HCT116 (cell line): ENCODE results near the gene ID1. TPM values are rescaled to one million over a fixed set of nuclear protein-coding genes. Genes with fewer than 3 reads are reported as not detected.

Source experiments
- ATAC-seq: fragments of 200-7000 bp; cut with Tn5 transposase; 2 replicates; pipeline ENCODE4 v1.9.1; 2020; ENCODE audit warnings: mild to moderate bottlenecking, moderate library complexity
- Bru-seq: library from RNA; stranded (reverse); fragments of 400-500 nt; gene quantifications from one replicate; lab custom pipeline; 2021; lab: Mats Ljungman, UMichigan
- BruChase-seq, 2 experiments: library from RNA; stranded (reverse); fragments of 400-500 nt; gene quantifications; one replicate each; lab custom pipeline; 2021; lab: Mats Ljungman, UMichigan
- BruUV-seq: library from RNA; stranded (reverse); fragments of 400-500 nt; replicated peaks from 2 replicates; lab custom pipeline; 2021; lab: Mats Ljungman, UMichigan
- CTCF ChIA-PET: fragments of 300-600 bp; sonication (Branson Sonifier 250); formaldehyde crosslinking; loops from one replicate; lab custom pipeline; 2021; ENCODE audit warnings: antibody characterized with exemption; lab: Charles Lee
- POLR2A ChIA-PET: fragments of 300-600, 350-600 bp; sonication (Branson Sonifier 250); formaldehyde crosslinking; loops from one replicate; lab custom pipeline; 2021; ENCODE audit warnings: antibody characterized with exemption; lab: Charles Lee
- RAD21 ChIA-PET, 2 experiments: fragments of 300-600 bp; sonication (Branson Sonifier 250); formaldehyde crosslinking; loops; one replicate each; lab custom pipeline; 2023; ENCODE audit warnings: low total read pairs in 2 of 2; ENCODE audit not compliant: uncharacterized antibody in 2 of 2, unreplicated experiment in 2 of 2, low non-redundant PET in 1 of 2; lab: Charles Lee
- DNase-seq: peaks from one replicate; pipeline ENCODE4 v3.0.0-alpha.2; 2010; ENCODE audit warnings: low read depth, low spot score
- H2AFZ ChIP-seq: fragments of 200-600 bp; shearing (Covaris generic), sonication (generic); 2 replicates; pipeline ENCODE4 v1.6.1; 2017; ENCODE audit warnings: low read depth, mixed run types, mixed read lengths, antibody characterized with exemption, low read length; ENCODE audit not compliant: poor library complexity, severe bottlenecking
- H3K27ac ChIP-seq: 2 replicates; pipeline ENCODE4 v1.5.1; 2012; ENCODE audit warnings: low read depth, low read length
- H3K27me3 ChIP-seq: fragments of 200-600 bp; sonication (generic); 2 replicates; pipeline ENCODE4 v1.6.1; 2016; ENCODE audit warnings: mixed run types, low read length, mixed read lengths; ENCODE audit not compliant: insufficient read depth
- H3K36me3 ChIP-seq, 2 experiments: fragments of 200-500 bp in 1 of 2; fragments of 200-600 bp in 1 of 2; sonication (Bioruptor generic) in 1 of 2; sonication (generic) in 1 of 2; 2 replicates each; pipeline versions ENCODE4 v1.5.1 to v1.6.1; 2014 to 2016; ENCODE audit warnings: low read length in 2 of 2, inconsistent platforms in 1 of 2, mixed read lengths in 1 of 2, mixed run types in 1 of 2; ENCODE audit not compliant: insufficient read depth in 2 of 2, control insufficient read depth in 1 of 2
- H3K4me1 ChIP-seq, 2 experiments: fragments of 200-600 bp in 1 of 2; sonication (generic) in 1 of 2; 2 replicates each; pipeline versions ENCODE4 v1.5.1 to v1.6.1; 2012 to 2017; ENCODE audit warnings: low read length in 2 of 2, inconsistent platforms in 1 of 2, mild to moderate bottlenecking in 1 of 2, mixed read lengths in 1 of 2, mixed run types in 1 of 2, moderate library complexity in 1 of 2; ENCODE audit not compliant: insufficient read depth in 2 of 2, control insufficient read depth in 1 of 2
- H3K4me2 ChIP-seq: fragments of 200-600 bp; sonication (generic); 2 replicates; pipeline ENCODE4 v1.6.1; 2017; ENCODE audit warnings: mixed run types, low read length, mixed read lengths
- H3K4me3 ChIP-seq, 2 experiments: fragments of 200-600 bp in 1 of 2; sonication (generic) in 1 of 2; replicated peaks in 1 of 2; 2 replicates each; pipeline ENCODE4 v1.5.1; 2011 to 2016; ENCODE audit warnings: low read length in 2 of 2, control low read depth in 1 of 2, low read depth in 1 of 2, mild to moderate bottlenecking in 1 of 2, mixed read lengths in 1 of 2, mixed run types in 1 of 2
- H3K79me2 ChIP-seq: fragments of 200-600 bp; sonication (generic); 2 replicates; pipeline ENCODE4 v1.6.1; 2017; ENCODE audit warnings: mild to moderate bottlenecking, mixed run types, low read length, moderate library complexity, mixed read lengths; ENCODE audit not compliant: insufficient read depth
- H3K9ac ChIP-seq: fragments of 200-600 bp; sonication (generic); 2 replicates; pipeline ENCODE4 v1.6.1; 2016; ENCODE audit warnings: low read length, mixed read lengths
- H3K9me2 ChIP-seq: fragments of 200-600 bp; sonication (generic), shearing (Covaris generic); 2 replicates; pipeline ENCODE4 v1.6.1; 2017; ENCODE audit warnings: mixed run types, mild to moderate bottlenecking, moderate library complexity; ENCODE audit not compliant: insufficient read depth
- H3K9me3 ChIP-seq, 2 experiments: fragments of 200-500 bp in 1 of 2; fragments of 200-600 bp in 1 of 2; sonication (Bioruptor generic) in 1 of 2; sonication (generic) in 1 of 2; 2 replicates each; pipeline ENCODE4 v1.6.1; 2014 to 2017; ENCODE audit warnings: low read length in 2 of 2, mixed read lengths in 2 of 2, inconsistent platforms in 1 of 2, low read depth in 1 of 2, mild to moderate bottlenecking in 1 of 2, mixed run types in 1 of 2, moderate library complexity in 1 of 2; ENCODE audit not compliant: control insufficient read depth in 1 of 2, insufficient read depth in 1 of 2
- H4K20me1 ChIP-seq: fragments of 200-600 bp; sonication (generic), shearing (Covaris generic); 2 replicates; pipeline ENCODE4 v1.6.1; 2017; ENCODE audit warnings: mixed run types, mild to moderate bottlenecking, moderate library complexity; ENCODE audit not compliant: insufficient read depth
- ATF3 ChIP-seq: IDR thresholded peaks from 2 replicates; pipeline ENCODE4 v1.6.1; 2012
- CEBPB ChIP-seq: IDR thresholded peaks from 2 replicates; pipeline ENCODE4 v1.6.1; 2012; ENCODE audit warnings: low read depth
- CTCF ChIP-seq, 3 experiments: fragments of 200-600 bp in 1 of 3; sonication (generic) in 1 of 3; IDR thresholded peaks in 2 of 3; conservative IDR thresholded peaks in 1 of 3; 2 replicates each; pipeline ENCODE4 v1.5.1; 2012 to 2017; ENCODE audit warnings: low read depth in 2 of 3, low read length in 2 of 3, antibody characterized with exemption in 1 of 3, borderline replicate concordance in 1 of 3, control low read depth in 1 of 3, mild to moderate bottlenecking in 1 of 3, mixed read lengths in 1 of 3, mixed run types in 1 of 3, moderate library complexity in 1 of 3; ENCODE audit not compliant: insufficient read depth in 1 of 3
- EZH2 ChIP-seq: fragments of 200-600 bp; sonication (generic); IDR thresholded peaks from 2 replicates; pipeline ENCODE4 v1.6.1; 2017; ENCODE audit warnings: antibody characterized with exemption, mixed run types
- POLR2A ChIP-seq: IDR thresholded peaks from 2 replicates; pipeline ENCODE4 v1.7.0; 2011; ENCODE audit warnings: borderline replicate concordance; ENCODE audit not compliant: insufficient read depth, insufficient read length; ENCODE audit errors: extremely low read depth
- POLR2AphosphoS5 ChIP-seq: IDR thresholded peaks from 2 replicates; pipeline ENCODE4 v1.6.1; 2011; ENCODE audit warnings: mild to moderate bottlenecking, low read depth, low read length, moderate library complexity
- SIN3A ChIP-seq: IDR thresholded peaks from 2 replicates; pipeline ENCODE4 v1.6.1; 2012; ENCODE audit warnings: low read depth
- SP1 ChIP-seq: IDR thresholded peaks from 2 replicates; pipeline ENCODE4 v1.6.1; 2012; ENCODE audit warnings: low read depth
- SRF ChIP-seq: IDR thresholded peaks from 2 replicates; pipeline ENCODE4 v1.6.1; 2012; ENCODE audit warnings: low read depth
- TCF7L2 ChIP-seq: IDR thresholded peaks from 2 replicates; pipeline ENCODE4 v1.7.0; 2011; ENCODE audit warnings: borderline replicate concordance, inconsistent platforms; ENCODE audit not compliant: insufficient read depth, insufficient read length; ENCODE audit errors: extremely low read depth
- YY1 ChIP-seq: IDR thresholded peaks from 2 replicates; pipeline ENCODE4 v1.6.1; 2011; ENCODE audit warnings: low read length, low read depth, moderate library complexity, mild to moderate bottlenecking; ENCODE audit not compliant: insufficient replicate concordance; ENCODE audit errors: extremely low read depth
- ZBTB33 ChIP-seq: IDR thresholded peaks from 2 replicates; pipeline ENCODE4 v1.6.1; 2011; ENCODE audit warnings: mild to moderate bottlenecking, low read length, moderate library complexity; ENCODE audit not compliant: insufficient replicate concordance; ENCODE audit errors: extremely low read depth
- ZNF274 ChIP-seq: fragments of 200-500 bp; sonication (Bioruptor generic); IDR thresholded peaks from 2 replicates; pipeline ENCODE4 v1.6.1; 2014; ENCODE audit warnings: mild to moderate bottlenecking, low read depth, low read length, inconsistent platforms
- intact Hi-C: fragments of 100-400 bp; cut with micrococcal nuclease; formaldehyde crosslinking; loops from 2 replicates; pipeline ENCODE4 v1.10.0; 2022
- long read RNA-seq: library from polyadenylated mRNA; unstranded; transcript quantifications from one replicate; pipeline ENCODE4 v2.0.0, GENCODE V29; 2021; ENCODE audit not compliant: unreplicated experiment
- polyA plus RNA-seq: library from polyadenylated mRNA; unstranded; fragments of >200 nt; gene quantifications from 2 replicates; pipeline ENCODE4 v1.2.1, GENCODE V29; 2012; ENCODE audit warnings: missing spikeins
- total RNA-seq: library from RNA; stranded (reverse); gene quantifications from one replicate; pipeline ENCODE4 v1.2.1, GENCODE V29; 2021; ENCODE audit not compliant: unreplicated experiment

Gene ID1
- total RNA-seq (811 TPM), Bru-seq, nascent RNA (percentile 100 among the genes with signal in this experiment), BruChase-seq, experiment 1, labeled RNA remaining after a 6-hour chase (percentile 90 among the genes with signal in this experiment), BruChase-seq, experiment 2, labeled RNA remaining after a 2-hour chase (percentile 100 among the genes with signal in this experiment)
- 603 and 619 TPM in 2 replicates for polyA plus RNA-seq
- long read RNA-seq, transcript ID1-201 (1 exons, 1,233 nt) = major isoform, 307 of 622 reads
- long read RNA-seq, transcript ID1-202 (2 exons, 994 nt) = minor isoform, 299 of 622 reads
- long read RNA-seq, partial matches to known transcripts = 0 of 622 reads
- long read RNA-seq, other reads (novel, unspliced or antisense) = 16 of 622 reads

GRCh38 chr20:31605031-31605901 is at the start of gene ID1:
ID1 (plus strand) TSS chr20:31605289; CDS start chr20:31605388, 99 bp downstream.
- Histone ChIP-seq H2AFZ (no peak within 1 kb of the TSS), H3K4me3 (peak within 1 kb of the TSS; percentile 91 to 96), H3K27me3 (no peaks in the 10 kb centered on the region), H3K79me2 (peaks cover 27% of the 10 kb centered on the region), H3K4me2 (peak within 1 kb of the TSS; percentile 75), H3K9ac (peak within 1 kb of the TSS; percentile 99), H3K4me1 (peaks cover 60 to 93% of the 10 kb centered on the region in 2 experiments), H3K9me3 (no peaks in the 10 kb centered on the region), H3K36me3 (peaks cover 0 to 13% of the 10 kb centered on the region in 2 experiments; a peak in 2 of 4 replicates), H4K20me1 (no peaks in the 10 kb centered on the region; the same call in 1 of the 2 replicates), H3K27ac (peak within 1 kb of the TSS; percentile 98), H3K9me2 (no peaks in the 10 kb centered on the region)
- ChIA-PET POLR2A (interaction anchor here (0.8 to 20.0 kb wide), 15 partner anchors 9 to 118 kb away, joined by 3 to 1106 read pairs (median 7); partner anchors contain the start of gene BCL2L1), RAD21 (interaction anchor here (1.1 to 1.9 kb wide), 6 partner anchors 10 to 39 kb away, joined by 3 to 6 read pairs (median 4); no protein-coding TSS in a partner anchor), CTCF (interaction anchor here (0.6 to 3.0 kb wide), 5 partner anchors 7 to 45 kb away, joined by 3 to 24 read pairs (median 7); no protein-coding TSS in a partner anchor)
- no peak for TF ChIP-seq SRF
- TF ChIP-seq YY1 = peak; percentile 30
- no peak for TF ChIP-seq ATF3
- no peak for TF ChIP-seq ZBTB33
- peak; percentile 99 for TF ChIP-seq POLR2A
- no peak for TF ChIP-seq CEBPB
- no peak for TF ChIP-seq EZH2
- TF ChIP-seq SP1 = no peak
- TF ChIP-seq SIN3A = no peak
- peak; percentile 90 for TF ChIP-seq POLR2AphosphoS5
- no peak for TF ChIP-seq TCF7L2
- no peak for TF ChIP-seq CTCF (IDR thresholded peaks at IDR 0.05 in 2 of 3, conservative IDR thresholded peaks at IDR 0.05 in 1 of 3; ENCODE audit: borderline replicate concordance in 1 of 3, insufficient read depth in 1 of 3, low read depth in 2 of 3, low read length in 2 of 3)
- no peak for TF ChIP-seq ZNF274
- peak; percentile 56 for ATAC-seq
- no TSS peak for BruUV-seq
- intact Hi-C loops = no loop called here
- peak; percentile 95 for DNase-seq
